ENCODE results near the gene CIRBP.

- TF ChIP-seq CTCF (IDR thresholded peaks at IDR 0.05; ENCODE audit: low read depth, low read length, poor library complexity, severe bottlenecking): no peak
- no peak for TF ChIP-seq EZH2phosphoT487 (IDR thresholded peaks at IDR 0.05; ENCODE audit: borderline replicate concordance, low read length)
Observed at GRCh38 chr19:1256646-1257474, 12.3 kb upstream of the CIRBP start.

Data from DOHH2 (cell line).